Ramos (cell line): Measurements from ENCODE around the gene LRP1B.
"Not testable (repeated sequence)": the region's sequence is repeated elsewhere in the genome, so short reads cannot be mapped to it uniquely, and the experiment has no call there.

Experiments
- in situ Hi-C: fragments of 300-500 bp; cut with MboI; formaldehyde crosslinking; loops from one replicate; pipeline ENCODE4 v1.14.3; 2022; ENCODE audit warnings: low sequenced_read_pairs; ENCODE audit not compliant: unreplicated experiment

LRP1B gene

GRCh38 chr2:141259683-141260082, 871.1 kb downstream of the LRP1B start:
- in situ Hi-C loops = no loop called here

GRCh38 chr2:141242008-141242407, 888.8 kb downstream of the LRP1B start:
- in situ Hi-C loops = no loop called here

GRCh38 chr2:141226560-141226959, 904.3 kb downstream of the LRP1B start:
- in situ Hi-C loops = no loop called here

- in situ Hi-C loops = no loop called here
Measured at GRCh38 chr2:141207036-141207385, 923.8 kb downstream of the LRP1B start.

- in situ Hi-C loops = no loop called here
Measured at GRCh38 chr2:141201016-141201565, 929.7 kb downstream of the LRP1B start.

- in situ Hi-C loops = no loop called here
Measured at GRCh38 chr2:141200191-141200590, 930.6 kb downstream of the LRP1B start.

GRCh38 chr2:141199711-141200110, 931.1 kb downstream of the LRP1B start:
- in situ Hi-C loops = no loop called here

- in situ Hi-C loops = no loop called here
Measured at GRCh38 chr2:141195087-141195486, 935.7 kb downstream of the LRP1B start.

- in situ Hi-C loops = no loop called here
Measured at GRCh38 chr2:141187075-141187439, 943.8 kb downstream of the LRP1B start.

- in situ Hi-C loops = no loop called here
Measured at GRCh38 chr2:141186413-141187074, 944.3 kb downstream of the LRP1B start.

GRCh38 chr2:141182246-141182645, 948.6 kb downstream of the LRP1B start:
- in situ Hi-C loops = no loop called here

- in situ Hi-C loops = not testable (repeated sequence)
Measured at GRCh38 chr2:141169117-141169516, 961.7 kb downstream of the LRP1B start.

GRCh38 chr2:141162314-141162713, 968.5 kb downstream of the LRP1B start:
- in situ Hi-C loops = no loop called here

GRCh38 chr2:141151611-141152286, 979.1 kb downstream of the LRP1B start:
- in situ Hi-C loops = no loop called here

- in situ Hi-C loops = no loop called here
Measured at GRCh38 chr2:141142025-141142424, 988.8 kb downstream of the LRP1B start.

GRCh38 chr2:141137122-141137693, 993.6 kb downstream of the LRP1B start:
- in situ Hi-C loops = no loop called here

- in situ Hi-C loops = no loop called here
Measured at GRCh38 chr2:141133883-141134282, 996.9 kb downstream of the LRP1B start.

GRCh38 chr2:141125432-141125831, 1005.4 kb downstream of the LRP1B start:
- in situ Hi-C loops = no loop called here

- in situ Hi-C loops = no loop called here
Measured at GRCh38 chr2:141118836-141119235, 1012.0 kb downstream of the LRP1B start.

- in situ Hi-C loops = no loop called here
Measured at GRCh38 chr2:141113301-141113700, 1017.5 kb downstream of the LRP1B start.

- in situ Hi-C loops = no loop called here
Measured at GRCh38 chr2:141109633-141110032, 1021.2 kb downstream of the LRP1B start.

- in situ Hi-C loops = no loop called here
Measured at GRCh38 chr2:141105763-141106162, 1025.1 kb downstream of the LRP1B start.
